IPS DF 6.9 (cell line): ENCODE results near the gene MAT2B.

Source experiments
- DNase-seq: peaks from one replicate; pipeline ENCODE4 v3.0.0-alpha.2; 2013; ENCODE audit warnings: low read depth, low spot score
- H3K27ac ChIP-seq: one replicate; pipeline ENCODE4 v1.5.1; 2013; ENCODE audit warnings: low read length, control low read depth
- H3K27me3 ChIP-seq: 2 replicates; pipeline ENCODE4 v1.6.1; 2013; ENCODE audit warnings: mild to moderate bottlenecking, low read length; ENCODE audit not compliant: control insufficient read depth, insufficient read depth
- H3K36me3 ChIP-seq: 2 replicates; pipeline ENCODE4 v1.6.1; 2013; ENCODE audit warnings: low read length; ENCODE audit not compliant: control insufficient read depth, insufficient read depth
- H3K4me1 ChIP-seq: 2 replicates; pipeline ENCODE4 v1.6.1; 2013; ENCODE audit warnings: low read length; ENCODE audit not compliant: control insufficient read depth, insufficient read depth
- H3K4me3 ChIP-seq: 2 replicates; pipeline ENCODE4 v1.5.1; 2013; ENCODE audit warnings: mild to moderate bottlenecking, low read length
- H3K9me3 ChIP-seq: 2 replicates; pipeline ENCODE4 v1.6.1; 2013; ENCODE audit warnings: low read length, inconsistent platforms; ENCODE audit not compliant: control insufficient read depth, insufficient read depth
- WGBS: extraction: QIAGEN DNeasy Blood & Tissue Kit; methylation state at CpG from one replicate; pipeline ENCODE4 v1.1.7; 2013; ENCODE audit warnings: mixed read lengths, missing lambda C conversion rate; ENCODE audit not compliant: insufficient read length, insufficient coverage; 5-methylcytosine and 5-hydroxymethylcytosine counted together

MAT2B gene

GRCh38 chr5:163503106-163504078, 2.0 kb upstream of the MAT2B start:
- peak; percentile 86 for DNase-seq
- H3K4me3 ChIP-seq: peak overlapping the region; percentile 75; the same call in 1 of the 2 replicates

GRCh38 chr5:163504079-163504931, 1.1 kb upstream of the MAT2B start:
- DNase-seq: no peak
- Histone ChIP-seq H3K36me3 (no peaks in the 10 kb centered on the region), H3K9me3 (no peaks in the 10 kb centered on the region), H3K27me3 (no peaks in the 10 kb centered on the region), H3K4me1 (0 out of 2 replicates have a peak, but pooled peaks cover 1% of the 10 kb centered on the region), H3K4me3 (peak overlapping the region; percentile 75; the same call in 1 of the 2 replicates), H3K27ac (no peak overlapping the region)
- WGBS: no CpG with 5 or more reads among the region's 27 CpGs

More at GRCh38 chr5:163503106-163504078, 2.0 kb upstream of the MAT2B start:
- Histone ChIP-seq H3K36me3 (no peaks in the 10 kb centered on the region), H3K27me3 (no peaks in the 10 kb centered on the region), H3K27ac (no peak overlapping the region), H3K4me1 (0 out of 2 replicates have a peak, but pooled peaks cover 1% of the 10 kb centered on the region), H3K9me3 (no peaks in the 10 kb centered on the region)
- no CpG with 5 or more reads among the region's 17 CpGs for WGBS

GRCh38 chr5:163505049-163505367, 411 bp upstream of the MAT2B start:
- Histone ChIP-seq H3K27me3 (no peaks in the 10 kb centered on the region), H3K27ac (no peak overlapping the region), H3K9me3 (no peaks in the 10 kb centered on the region), H3K36me3 (no peaks in the 10 kb centered on the region), H3K4me1 (0 out of 2 replicates have a peak, but pooled peaks cover 1% of the 10 kb centered on the region), H3K4me3 (peak overlapping the region; percentile 48; the same call in 1 of the 2 replicates)
- WGBS: no CpG with 5 or more reads among the region's 7 CpGs
- DNase-seq: no peak

GRCh38 chr5:163506095-163506457, 657 bp downstream of the MAT2B start:
- Histone ChIP-seq H3K4me1 (0 out of 2 replicates have a peak, but pooled peaks cover 1% of the 10 kb centered on the region), H3K27ac (no peak overlapping the region), H3K27me3 (no peaks in the 10 kb centered on the region), H3K9me3 (no peaks in the 10 kb centered on the region), H3K36me3 (no peaks in the 10 kb centered on the region), H3K4me3 (peak overlapping the region; percentile 84; the same call in 1 of the 2 replicates)
- DNase-seq: no peak
- no CpG with 5 or more reads among the region's 9 CpGs for WGBS

- peak overlapping the region; percentile 84; the same call in 1 of the 2 replicates for H3K4me3 ChIP-seq
- WGBS: no CpG with 5 or more reads among the region's 8 CpGs
- no peaks in the 10 kb centered on the region for H3K36me3 ChIP-seq
- H3K27me3 ChIP-seq: no peaks in the 10 kb centered on the region
- 0 out of 2 replicates have a peak, but pooled peaks cover 1% of the 10 kb centered on the region for H3K4me1 ChIP-seq
- no peaks in the 10 kb centered on the region for H3K9me3 ChIP-seq
- H3K27ac ChIP-seq: no peak overlapping the region
- no peak for DNase-seq
These were observed 1.3 kb downstream of the MAT2B start for GRCh38 chr5:163506726-163507125.

GRCh38 chr5:163508753-163509152, 3.3 kb downstream of the MAT2B start:
- Histone ChIP-seq H3K4me3 (no peak overlapping the region), H3K9me3 (no peaks in the 10 kb centered on the region), H3K27ac (no peak overlapping the region), H3K4me1 (no peaks in the 10 kb centered on the region), H3K36me3 (peaks cover 6% of the 10 kb centered on the region; the same call in 1 of the 2 replicates), H3K27me3 (no peaks in the 10 kb centered on the region)
- no peak for DNase-seq
- no CpG with 5 or more reads among the region's 5 CpGs for WGBS

GRCh38 chr5:163509291-163509951, 4.0 kb downstream of the MAT2B start:
- H3K9me3 ChIP-seq: no peaks in the 10 kb centered on the region
- no CpG with 5 or more reads among the region's 7 CpGs for WGBS
- H3K4me1 ChIP-seq: no peaks in the 10 kb centered on the region
- peaks cover 6% of the 10 kb centered on the region; the same call in 1 of the 2 replicates for H3K36me3 ChIP-seq
- H3K4me3 ChIP-seq: no peak overlapping the region
- H3K27ac ChIP-seq: no peak overlapping the region
- DNase-seq: no peak
- no peaks in the 10 kb centered on the region for H3K27me3 ChIP-seq

GRCh38 chr5:163512526-163512925, 7.1 kb downstream of the MAT2B start:
- no peaks in the 10 kb centered on the region for H3K9me3 ChIP-seq
- no peak for DNase-seq
- H3K36me3 ChIP-seq: peaks cover 12% of the 10 kb centered on the region; the same call in 1 of the 2 replicates
- H3K27ac ChIP-seq: no peak overlapping the region
- no peaks in the 10 kb centered on the region for H3K27me3 ChIP-seq
- WGBS: no CpG with 5 or more reads among the region's 5 CpGs
- no peaks in the 10 kb centered on the region for H3K4me1 ChIP-seq
- no peak overlapping the region for H3K4me3 ChIP-seq

- Histone ChIP-seq H3K4me3 (no peak overlapping the region), H3K27me3 (no peaks in the 10 kb centered on the region)
- WGBS: no CpG with 5 or more reads among the region's 1 CpG
These were observed 19.7 kb downstream of the MAT2B start for GRCh38 chr5:163525096-163525495.

GRCh38 chr5:163529698-163530097, 24.3 kb downstream of the MAT2B start:
- no CpG with 5 or more reads among the region's 5 CpGs for WGBS

More at GRCh38 chr5:163525096-163525495, 19.7 kb downstream of the MAT2B start:
- H3K36me3 ChIP-seq: peaks cover 2% of the 10 kb centered on the region; the same call in 1 of the 2 replicates
- H3K9me3 ChIP-seq: no peaks in the 10 kb centered on the region
- DNase-seq: no peak
- no peak overlapping the region for H3K27ac ChIP-seq
- H3K4me1 ChIP-seq: no peaks in the 10 kb centered on the region

More at GRCh38 chr5:163529698-163530097, 24.3 kb downstream of the MAT2B start:
- Histone ChIP-seq H3K4me3 (no peak overlapping the region), H3K9me3 (no peaks in the 10 kb centered on the region), H3K36me3 (no peaks in the 10 kb centered on the region), H3K27ac (no peak overlapping the region), H3K4me1 (no peaks in the 10 kb centered on the region), H3K27me3 (no peaks in the 10 kb centered on the region)
- no peak for DNase-seq
